T follicular helper cell (primary cell): ENCODE results near the gene DHRS1.

Source experiments
- DNase-seq: peaks from one replicate; pipeline ENCODE4 v3.0.0-alpha.2; 2020; ENCODE audit warnings: low read depth

Gene DHRS1

DNA sequence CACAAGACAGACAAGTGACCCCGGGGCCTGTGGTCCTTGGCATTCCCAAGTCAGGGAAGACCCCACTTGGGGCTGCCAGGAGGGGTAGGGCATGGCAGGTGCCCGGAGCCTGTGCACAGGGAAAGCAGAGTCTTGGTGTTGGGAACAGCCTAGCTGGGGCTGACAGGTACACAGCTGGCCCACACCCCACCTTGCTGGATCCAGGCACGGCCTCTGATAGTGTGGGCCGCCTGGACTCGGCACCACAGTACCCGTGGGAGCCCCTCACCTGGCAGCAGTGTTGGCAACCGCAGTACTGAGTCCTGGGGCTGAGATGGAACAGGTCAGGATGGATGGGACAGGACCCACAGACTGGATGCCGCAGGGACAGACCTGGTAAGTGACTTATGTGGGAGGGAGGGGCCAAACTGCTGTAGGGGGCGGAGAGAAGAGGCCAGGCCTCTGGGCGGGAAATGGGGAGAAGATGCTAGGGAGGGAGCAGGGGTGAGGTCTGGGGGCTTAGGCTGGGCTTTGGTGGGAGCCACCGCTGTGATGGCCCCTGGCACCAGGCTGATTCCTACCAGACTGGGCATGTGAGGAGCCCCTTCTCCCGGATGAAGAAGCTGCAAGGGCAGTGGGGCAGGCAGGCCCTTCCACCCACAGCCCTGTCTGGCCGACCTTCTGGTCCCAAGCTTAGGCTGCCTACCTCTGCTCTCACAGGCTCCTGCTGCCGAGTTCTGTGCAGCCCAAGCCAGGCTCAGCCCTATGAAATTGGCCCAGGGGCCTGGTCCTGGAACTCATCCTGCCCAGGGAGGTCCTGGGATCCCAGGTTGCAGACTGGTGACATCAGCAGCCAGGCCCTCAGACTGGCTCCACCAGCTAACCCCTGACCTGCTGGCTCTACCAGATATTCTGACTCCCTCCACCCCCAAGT is 36.5 kb downstream of the DHRS1 start, which contains the start of gene TGM1:
TSS of gene TGM1 (minus strand) at position 357 of the 913 bp plus-strand sequence. CDS start 825 bp downstream, outside the sequence.
- no peak for DNase-seq

DNA sequence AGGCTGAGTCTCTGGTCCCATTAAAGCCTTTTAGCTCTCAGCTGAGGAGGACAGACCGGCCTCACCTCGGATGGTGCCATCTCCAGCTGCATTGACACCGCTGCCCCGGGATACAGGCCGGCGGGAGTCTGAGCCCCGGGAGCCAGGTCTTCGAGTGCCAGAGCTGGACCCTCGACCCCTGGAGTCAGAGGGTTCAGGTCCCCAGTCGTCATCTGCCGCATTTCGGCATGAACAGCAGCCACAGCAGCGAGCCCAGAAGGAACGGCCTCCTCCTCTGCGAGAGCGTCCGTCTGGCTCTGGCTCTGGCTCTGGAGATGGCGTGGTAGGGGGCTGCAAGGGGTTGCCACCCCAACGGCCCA is 37.6 kb downstream of the DHRS1 start:
- DNase-seq, result no peak

DNA sequence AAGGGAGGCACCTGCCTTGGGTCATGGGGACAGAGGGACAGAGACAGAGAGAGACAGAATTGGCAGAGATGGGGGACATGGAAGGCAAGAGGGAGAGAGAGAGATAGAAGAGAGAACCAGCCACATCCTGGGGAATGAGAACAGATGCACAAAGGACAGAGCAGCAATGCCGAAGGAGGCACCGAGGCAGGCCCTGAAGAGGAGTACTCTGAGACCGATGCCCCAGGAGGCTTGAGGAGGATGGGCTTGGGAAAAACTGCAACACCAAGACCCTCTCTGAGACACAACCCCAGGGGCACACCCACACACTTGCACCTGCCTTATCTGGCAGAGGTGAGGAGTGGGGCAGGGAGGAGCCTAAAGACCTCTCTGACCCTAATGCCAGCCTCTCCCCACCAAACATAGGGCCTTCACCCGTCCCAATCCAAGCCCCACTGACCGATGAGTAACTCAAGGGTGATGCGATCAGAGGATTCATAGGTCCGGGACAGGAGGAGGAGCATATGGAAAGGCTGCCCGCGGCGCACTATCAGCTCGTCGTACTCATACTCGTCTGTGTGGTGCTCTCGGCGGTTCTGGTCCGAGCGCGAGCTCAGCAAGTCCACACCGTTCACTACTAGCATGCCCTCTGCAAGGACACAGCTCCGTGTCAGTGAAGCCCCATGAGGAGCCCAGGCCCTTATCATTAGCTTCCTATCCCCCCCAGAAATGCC is 38.2 kb downstream of the DHRS1 start:
- DNase-seq, result no peak

DNA sequence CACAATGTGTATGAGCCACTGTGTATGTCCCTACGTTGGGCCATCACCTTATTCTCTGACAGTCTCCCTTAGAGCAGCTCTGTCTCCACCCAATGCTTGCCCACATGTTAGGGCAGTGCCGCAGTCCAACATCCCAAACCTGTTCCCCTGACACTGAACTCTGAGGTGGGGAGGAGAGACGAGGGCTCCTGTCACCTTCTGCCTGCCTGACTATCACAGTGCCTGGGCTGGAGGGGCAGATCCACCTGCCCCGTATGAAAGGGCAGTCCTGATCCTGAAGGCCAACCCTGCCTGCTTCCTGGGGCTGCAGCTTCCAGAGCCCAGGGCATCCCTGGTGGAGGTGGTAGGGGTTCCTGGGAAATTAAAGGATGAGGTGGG is 38.8 kb downstream of the DHRS1 start:
- DNase-seq, result no peak

DNA sequence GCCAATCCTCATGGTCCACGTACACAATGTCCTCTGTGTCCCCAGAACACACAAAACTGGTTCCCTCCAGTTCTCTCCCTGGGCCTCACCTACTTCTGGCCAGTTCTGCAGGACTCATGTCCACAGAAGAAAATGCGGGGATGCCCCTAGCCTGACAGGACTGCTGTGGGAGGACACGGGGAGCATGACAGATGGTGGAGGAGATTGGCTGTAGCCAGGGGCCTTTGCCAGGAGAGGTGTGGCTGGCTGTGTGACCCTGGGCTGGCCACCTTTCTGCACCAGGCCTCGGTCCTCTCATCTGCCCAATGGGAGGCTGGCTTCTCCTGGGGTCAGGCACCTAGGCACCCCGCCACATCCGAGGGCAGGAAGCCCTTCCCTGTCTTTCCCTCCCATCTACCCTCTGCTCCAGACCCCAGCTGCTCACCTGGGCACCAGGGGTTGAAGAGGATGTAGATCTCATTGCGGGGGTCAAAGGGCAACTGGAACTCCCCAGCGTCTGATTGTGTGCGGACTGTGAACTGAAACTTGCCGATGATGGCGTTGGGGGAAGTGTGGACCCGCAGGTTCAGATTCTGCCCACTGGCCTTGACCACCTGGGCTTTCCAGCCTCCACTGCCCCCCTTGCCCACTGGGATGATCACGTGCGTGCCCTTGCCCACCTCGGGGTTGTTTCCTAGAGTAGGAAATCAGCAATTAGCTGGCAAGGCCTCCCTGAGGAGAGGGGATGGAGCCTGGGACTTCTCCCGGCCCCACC is 39.4 kb downstream of the DHRS1 start:
- no peak for DNase-seq

DNA sequence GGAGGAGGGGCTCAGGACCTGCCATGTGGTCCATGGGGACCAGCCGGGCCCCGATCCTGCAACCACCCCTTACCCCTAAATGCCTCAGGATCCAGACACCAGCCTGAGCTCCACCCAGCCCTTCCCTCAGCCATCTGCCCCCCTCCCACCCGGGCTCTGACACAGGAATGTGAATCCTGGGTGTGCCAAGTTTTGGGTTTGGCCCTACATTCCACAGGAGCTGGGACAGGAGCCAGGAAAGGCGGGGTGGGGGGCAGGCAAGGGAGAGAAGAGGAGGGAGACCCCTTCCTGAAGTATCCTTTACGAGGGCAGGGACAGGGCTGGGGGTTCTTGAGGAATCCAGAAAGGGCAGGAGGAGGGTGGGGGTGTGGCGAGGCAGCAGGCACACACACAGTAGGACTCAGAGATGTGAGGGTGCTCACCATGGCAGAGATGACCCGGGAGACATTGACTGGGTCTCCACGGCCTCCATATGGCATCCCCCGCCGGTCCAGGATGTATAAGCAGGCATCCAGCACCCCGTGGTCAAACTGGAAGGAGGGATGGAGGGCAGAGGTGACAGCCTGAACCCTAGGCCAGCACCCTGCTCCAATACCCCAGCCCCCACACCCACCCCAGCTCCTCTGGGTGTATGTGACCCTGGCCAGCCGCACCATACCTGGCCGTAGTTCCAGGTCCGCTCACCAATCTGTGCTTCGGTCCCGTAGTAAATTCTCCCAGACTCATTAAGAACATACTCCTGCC is 40.1 kb downstream of the DHRS1 start:
- no peak for DNase-seq

DNA sequence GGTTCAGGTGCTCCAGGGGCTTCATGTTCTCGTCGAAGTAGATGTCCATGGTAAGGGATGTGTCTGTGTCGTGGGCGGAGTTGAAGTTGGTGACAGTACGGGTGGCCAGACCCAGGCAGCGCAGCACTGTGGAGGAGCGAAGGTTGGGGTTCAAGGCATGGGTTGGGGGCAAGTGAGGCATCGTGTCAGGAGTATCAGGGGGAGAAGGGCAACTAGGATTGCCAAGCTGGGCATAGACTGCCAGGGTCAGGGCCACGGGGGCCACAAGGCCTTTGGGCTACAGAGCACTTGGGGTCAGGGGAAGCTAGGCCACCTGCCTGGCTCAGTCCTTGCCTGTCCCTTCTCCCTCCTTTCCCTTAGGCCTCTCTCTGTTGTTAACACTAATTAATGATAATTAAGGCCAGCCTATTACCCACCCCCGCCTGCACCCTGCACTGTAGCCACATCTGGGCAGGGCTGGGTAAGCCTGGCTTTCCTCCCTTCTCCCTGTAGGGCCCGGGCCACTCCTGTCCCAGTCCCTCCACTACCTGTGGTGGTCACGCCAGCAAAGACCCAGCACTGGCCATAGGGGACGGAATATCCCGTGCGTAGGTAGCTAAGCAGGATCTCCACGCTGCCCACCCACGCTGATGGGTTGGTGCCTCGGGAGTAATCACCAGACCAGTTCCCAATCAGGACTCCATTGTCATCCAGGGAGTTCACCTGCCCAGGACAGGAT is 40.9 kb downstream of the DHRS1 start:
- no peak for DNase-seq

DNA sequence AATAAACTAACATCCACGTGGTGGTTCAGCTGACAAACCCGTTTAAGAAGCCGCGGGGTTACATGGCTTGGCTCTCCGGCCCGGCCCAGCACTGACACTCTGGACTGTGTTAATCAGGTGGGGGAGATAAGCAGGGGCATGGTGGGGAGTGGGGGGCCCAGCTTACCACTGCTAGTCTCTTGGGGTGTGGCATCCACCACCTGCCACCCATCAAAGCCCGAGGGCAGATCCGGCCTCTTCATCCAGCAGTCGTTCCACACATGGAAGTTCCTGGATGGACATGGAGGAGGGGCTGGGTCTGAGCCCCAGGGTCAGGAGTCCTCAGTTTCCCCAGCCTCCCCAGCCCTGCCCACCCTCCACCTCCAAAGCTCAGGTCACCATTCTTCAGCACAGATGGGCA is 41.5 kb downstream of the DHRS1 start:
- no peak for DNase-seq

DNA sequence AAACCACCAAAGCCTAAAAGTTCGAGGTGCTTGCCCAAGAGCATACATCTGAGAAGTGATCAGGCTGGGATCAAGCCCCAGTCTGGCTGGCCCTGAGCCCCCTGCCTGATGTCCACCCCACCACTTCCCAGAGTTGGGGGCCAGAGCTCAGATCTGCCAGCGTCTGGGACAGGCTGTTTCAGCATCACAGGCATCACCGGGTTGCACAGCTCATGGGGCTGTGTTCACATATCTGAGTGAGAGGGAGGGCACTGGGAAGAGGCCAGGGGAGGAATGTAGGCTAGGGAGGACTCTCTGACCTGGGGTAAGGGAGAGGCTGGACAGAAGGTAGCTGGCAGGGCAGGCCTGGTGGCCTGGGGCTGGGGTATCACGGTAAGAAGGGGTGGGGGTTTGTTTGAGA is 42.6 kb downstream of the DHRS1 start:
- no peak for DNase-seq

DNA sequence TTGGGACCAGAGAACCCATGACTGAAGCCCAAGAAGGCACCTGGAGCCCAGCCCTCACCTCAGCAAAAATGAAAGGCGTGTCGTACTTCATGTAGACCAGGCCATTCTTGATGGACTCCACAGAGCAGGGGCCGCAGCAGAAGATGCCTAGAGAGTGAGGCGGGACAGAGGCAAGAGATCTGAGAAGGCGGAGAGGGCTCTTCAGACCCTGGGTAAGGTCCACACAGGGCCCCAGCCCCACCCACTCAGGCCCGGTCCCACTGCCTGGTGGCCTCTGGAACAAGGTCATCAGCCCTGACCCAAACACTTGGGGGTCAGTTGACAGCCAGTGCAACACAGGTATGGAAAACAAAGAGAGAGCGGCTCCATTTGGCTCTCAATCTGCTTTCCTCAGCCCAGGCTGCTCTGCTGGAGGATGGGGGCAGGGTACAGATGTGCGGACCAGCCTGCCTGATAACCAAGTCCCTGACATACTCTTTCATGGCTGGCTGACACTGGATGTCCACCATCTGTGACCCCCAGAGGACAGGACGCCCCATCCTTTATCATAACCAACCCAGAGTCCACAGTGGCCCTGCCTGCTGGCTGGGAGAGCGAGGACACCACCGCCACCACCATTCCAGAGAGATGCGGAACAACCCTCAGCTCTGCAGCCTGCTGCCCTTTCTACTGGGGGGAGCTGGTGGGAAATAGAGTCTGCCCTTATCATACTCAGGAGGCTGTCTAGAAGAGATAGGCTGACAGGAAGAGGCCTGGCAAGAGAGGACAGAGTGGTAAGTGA is 43.5 kb downstream of the DHRS1 start:
- DNase-seq, result no peak

DNA sequence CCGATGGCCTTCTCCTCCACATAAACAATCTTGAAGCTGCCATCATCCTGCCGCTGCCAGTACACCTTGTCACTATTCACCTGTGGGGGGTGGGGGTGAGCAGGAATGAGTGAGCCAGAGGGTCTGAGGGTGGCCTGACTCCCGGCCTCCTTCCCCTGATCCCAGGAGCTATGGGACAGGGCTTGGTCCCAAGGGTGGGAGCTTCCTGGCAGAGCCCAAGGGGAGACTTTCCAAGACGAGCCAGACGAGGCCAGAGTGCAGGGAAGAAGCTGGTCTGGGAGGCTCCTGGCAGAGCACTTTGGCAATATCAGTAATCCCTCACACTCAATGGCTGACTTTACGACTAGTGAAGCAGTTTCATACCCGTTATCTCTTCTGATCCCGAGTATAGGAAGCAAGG is 44.1 kb downstream of the DHRS1 start:
- DNase-seq, result no peak

DNA sequence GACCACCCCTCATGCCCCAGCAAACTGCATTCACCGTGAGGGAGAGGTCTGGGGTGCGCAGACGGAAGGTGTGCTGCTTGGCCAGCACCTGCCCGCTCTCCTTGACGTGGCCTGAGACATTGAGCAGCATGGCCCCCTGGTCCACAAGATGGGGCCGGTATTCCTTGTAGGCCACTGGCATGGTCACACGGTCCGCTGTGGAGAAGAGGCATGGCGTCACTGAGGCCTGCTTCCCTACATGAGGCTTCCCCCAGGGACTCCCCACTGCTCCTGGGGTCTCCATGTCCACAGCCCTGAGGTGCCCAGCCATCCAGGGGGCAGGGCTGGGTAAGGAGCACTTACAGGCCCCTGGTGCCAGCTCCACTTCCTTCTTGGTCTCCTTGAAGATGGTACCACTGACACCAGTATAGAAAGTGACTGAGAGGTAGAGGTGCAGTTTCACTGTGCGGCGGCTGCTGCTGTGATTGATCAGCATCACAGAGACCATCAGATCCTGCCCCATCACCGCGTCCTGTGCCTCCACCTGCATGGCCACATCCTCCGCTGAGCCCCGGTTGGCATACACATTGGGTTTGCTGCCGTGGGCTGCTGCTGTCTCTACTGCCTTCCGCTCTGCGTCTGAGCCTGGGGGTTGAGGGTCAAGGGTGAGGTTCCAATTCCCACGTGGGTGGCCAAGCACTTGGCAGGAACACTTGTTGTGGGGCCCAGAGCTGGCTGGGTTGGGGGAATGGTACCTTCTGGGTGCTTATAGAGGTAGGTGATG is 44.8 kb downstream of the DHRS1 start:
- no peak for DNase-seq

DNA sequence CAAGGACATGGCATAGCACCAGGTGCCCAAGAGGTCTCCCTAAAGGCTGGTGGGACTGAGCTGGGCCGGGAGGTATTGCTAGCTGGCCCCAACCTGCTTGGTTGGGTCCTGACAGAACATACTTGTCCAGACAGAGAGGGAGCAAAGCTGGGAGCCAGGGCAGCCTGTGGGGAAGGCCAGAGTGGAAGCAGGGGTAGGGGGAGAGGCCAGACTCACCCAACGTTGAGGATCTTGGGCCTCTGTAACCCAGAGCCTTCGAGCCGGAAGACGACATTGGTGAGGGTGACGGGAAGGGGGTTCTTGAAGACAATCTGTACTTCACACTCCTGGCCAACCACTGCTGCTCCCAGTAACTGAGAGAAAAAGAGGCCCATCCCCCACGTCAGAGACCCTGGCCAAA is 45.6 kb downstream of the DHRS1 start:
- no peak for DNase-seq

DNA sequence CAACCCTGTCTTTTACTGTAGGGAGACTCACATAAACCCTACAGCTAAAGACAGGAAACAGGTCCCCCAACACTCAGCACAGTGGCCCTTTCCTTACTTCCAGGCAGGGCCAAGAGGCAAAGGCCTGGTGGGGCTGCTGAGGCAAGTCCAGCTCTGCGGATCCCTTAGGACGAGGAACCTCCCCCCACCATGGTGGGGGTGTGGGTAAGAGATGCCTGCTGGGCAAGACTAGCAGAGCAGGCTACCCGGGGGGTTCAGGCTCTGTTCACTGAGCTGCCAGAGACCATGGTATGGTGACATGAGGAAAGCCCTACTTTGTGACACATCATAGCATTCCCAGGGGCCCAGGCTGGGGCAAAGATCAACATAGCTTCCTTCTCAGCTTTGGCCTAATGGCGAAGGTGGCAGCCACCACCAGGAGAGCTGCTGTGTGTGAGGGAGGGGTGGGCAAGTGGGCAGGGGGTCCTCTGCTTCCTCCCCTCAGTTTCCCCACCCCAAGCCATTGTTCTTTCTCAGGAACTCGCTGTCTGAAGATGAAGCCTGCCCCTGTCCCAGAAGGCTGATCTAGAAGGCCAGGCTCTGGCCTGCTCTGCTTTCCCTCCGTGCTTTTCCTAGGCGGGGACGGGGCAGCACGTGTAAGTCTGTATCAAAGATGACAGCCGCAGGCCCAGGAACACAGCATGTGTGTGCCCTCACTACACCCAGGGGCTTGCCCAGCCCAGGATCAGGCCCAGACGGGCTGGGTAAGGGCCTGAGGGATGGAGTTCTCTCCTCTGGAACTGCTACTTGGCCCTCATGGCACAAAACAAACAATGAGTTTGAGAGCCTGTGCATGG is 47.1 kb downstream of the DHRS1 start:
- no peak for DNase-seq

DNA sequence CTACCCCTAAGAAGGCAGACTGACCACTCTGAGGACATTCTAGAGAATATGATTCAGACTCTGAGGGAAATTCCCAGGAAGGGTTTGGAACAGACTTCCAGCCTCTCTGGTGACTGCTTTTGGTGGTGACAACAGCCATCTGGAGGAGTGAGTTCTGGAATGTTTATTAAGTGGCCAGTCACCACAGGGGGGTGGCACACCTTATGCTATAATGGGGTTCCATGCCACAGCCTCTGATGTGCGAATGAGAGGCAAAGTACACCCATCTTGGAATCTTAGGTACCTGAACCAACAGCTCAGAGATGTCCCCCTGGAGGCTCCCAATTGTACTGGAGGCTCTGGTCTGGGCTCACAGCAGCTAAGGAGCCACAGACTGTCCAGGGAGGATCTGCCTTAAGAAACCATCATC is 47.7 kb downstream of the DHRS1 start:
- no peak for DNase-seq

DNA sequence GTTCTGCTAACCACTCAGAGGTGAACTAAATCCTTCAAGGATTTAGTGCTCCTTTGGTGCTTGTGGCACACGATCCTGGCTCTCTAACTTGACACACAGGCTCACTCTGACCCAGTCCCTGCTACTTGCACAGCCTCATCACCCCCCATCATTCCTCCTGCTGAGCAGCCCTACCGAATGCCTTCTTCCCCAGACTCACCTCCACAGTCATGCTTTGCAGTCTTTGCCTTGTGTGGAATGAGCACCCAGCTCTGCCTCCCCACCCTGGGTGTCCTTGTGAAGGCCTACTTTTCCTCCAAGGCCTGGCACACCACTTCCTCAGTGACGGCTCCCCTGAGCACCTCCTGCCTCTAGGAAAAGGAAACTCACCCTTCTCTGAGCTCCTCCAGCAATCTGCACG is 49.2 kb downstream of the DHRS1 start:
- DNase-seq, result no peak

DNA sequence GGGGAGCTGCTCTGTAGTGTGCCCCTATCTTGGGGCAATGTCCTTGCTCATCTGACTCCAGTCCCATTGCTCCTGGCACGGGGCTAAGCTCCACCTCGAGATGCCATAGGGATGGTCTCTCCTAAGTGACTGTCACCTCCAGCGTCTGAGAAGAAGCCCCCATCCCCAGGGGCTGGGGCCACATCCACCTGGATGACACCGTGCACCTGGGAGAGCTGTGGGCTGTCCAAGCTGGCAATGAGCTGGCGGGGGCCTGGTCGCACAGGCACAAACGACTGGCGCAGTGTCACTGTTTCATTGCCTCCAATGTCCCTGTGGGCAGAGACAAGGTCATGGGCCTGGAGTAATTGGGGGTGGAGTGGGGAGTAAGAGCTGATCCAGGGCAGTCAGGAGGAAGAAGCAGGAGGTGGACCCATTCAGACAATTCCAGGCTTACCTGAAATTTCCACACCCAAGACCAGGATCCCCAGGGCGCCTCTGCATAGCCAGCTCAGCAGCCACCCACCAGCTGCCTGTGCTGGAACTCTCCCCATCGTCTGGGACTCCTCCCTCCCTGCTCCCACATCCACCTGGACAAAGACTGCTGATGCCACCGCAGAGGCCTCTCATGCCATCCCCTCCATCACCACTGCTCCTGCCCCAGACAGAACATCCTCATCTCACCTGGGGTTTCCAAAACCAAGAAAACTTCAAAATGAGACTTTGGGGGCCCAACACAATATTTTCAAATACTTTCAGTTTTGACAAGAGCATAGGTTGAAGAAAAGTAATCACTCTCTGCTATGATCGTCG is 50.2 kb downstream of the DHRS1 start:
- no peak for DNase-seq

DNA sequence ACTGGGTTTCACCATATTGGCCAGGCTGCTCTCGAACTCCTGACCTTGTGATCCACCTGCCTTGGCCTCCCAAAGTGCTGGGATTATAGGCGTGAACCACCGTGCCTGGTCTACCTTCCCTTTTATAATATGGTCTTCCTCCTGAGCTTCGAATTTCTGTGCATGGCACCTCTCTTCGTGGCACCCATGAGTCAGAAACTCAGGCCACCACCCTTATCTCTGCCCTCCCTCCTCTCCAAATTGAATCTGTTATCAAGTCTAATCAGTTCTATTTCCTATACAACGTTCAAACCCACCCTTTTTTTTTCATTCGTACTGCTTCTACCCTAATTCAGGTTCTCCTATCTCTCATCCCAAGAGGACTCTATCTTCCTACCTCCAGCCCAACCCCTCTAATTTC is 52.2 kb downstream of the DHRS1 start:
- no peak for DNase-seq
